GM21381 (cell line): ENCODE measurements around the gene CMKLR1.

Source experiments
- ATAC-seq: cut with Tn5 transposase; IDR thresholded peaks from one replicate; pipeline ENCODE4 v1.9.1; 2021; ENCODE audit warnings: mild to moderate bottlenecking, moderate library complexity; ENCODE audit not compliant: unreplicated experiment

The CMKLR1 gene

GRCh38 chr12:108269224-108269623 lies 69.9 kb downstream of the CMKLR1 start:
- ATAC-seq, result no peak

- ATAC-seq, result no peak
Measured at GRCh38 chr12:108268397-108268796, 70.7 kb downstream of the CMKLR1 start.

DNA sequence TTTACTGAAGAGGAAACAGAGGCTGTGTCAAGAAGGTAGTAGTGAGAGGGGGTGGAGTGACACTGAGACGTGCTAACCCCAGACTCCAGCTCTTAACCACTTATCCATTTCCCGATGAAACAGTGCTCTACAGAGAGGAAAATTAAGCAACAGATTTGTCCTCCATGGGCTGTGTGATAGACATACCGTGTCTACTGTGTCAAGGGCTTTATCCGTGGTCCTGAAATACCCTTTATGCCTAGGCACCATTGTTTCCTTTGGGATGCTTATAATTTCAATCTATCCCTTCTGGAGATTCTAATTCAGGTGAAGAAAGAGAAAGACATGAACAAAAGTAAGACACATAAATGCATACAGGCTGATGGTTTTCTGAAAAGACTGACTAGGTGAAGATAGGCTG lies 71.7 kb downstream of the CMKLR1 start:
- no peak for ATAC-seq

DNA sequence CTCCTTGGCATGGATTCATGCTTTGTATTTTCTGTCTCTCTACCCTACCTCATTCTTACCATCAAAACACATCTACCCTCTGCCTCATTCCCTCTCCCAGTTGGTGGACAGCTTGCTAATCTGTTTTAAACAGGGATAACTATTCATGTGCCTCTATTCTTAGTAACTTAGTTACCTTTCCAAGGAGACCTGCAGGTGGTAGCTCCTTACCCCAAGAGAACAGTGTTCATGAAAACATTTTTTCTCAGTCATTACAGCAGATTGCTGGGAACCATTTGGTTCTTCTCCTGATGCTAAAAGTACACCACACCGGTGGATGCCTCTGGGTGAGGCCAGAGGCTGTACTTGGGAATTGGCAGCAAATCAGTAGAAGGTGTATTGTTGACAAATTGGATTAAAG lies 73.0 kb downstream of the CMKLR1 start:
- no peak for ATAC-seq

DNA sequence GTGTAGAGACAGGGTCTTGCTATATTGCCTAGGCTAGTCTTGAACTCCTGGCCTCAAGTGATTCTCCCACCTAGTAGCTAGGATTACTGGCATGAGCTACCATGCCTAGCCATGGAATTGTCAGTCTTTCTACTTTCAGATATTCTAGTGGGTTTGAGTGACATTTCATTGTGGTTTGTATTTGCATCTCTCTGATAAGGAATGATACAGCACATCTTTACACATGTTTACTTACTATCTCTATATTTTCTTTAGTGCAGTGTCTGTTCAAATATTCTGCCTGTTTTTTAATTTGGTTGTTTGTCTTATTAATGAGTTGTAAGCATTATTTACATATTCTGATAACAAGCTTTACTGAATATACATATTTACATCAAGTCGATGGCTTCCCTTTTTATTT lies 73.6 kb downstream of the CMKLR1 start:
- ATAC-seq, result no peak

DNA sequence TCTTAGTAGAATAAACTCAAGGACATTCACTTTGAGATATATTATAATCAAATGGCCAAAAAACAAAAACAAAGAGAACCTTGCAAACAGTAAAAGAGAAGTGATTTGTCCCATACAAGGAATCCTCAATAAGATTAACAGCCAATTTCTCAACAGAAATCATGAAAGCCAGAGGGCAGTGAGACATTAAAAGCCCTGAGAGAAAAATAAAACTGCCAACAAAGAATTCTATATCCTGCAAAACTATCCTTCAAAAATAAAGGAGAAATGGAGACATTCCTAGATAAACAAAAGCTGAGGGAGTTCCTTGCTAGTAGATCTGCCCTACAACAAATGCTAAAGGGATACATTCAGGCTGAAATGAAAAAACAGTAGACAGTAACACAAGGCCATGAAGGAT lies 78.1 kb downstream of the CMKLR1 start:
- ATAC-seq, result no peak

DNA sequence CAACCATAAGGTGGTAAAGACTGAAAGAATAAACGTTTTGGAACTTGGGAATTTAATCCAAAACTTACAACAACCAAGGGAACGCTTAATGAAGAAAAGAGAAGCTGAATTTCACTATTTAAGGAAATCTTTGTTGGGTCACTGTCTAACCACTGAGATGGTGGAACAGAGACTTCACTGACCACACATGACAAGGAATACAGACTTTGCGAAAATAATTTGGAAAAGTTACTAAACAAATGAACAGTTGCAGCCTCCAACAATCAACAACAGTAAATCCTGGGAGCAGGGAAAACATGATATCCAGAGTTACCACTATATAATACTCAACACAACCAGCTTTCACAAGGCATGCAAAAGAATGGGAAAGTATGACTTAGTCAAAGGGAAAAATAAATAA lies 79.1 kb downstream of the CMKLR1 start:
- ATAC-seq, result no peak

- ATAC-seq, result no peak
Measured at GRCh38 chr12:108257610-108258106, 81.5 kb downstream of the CMKLR1 start.

GRCh38 chr12:108257004-108257403 lies 82.1 kb downstream of the CMKLR1 start:
- ATAC-seq, result no peak

DNA sequence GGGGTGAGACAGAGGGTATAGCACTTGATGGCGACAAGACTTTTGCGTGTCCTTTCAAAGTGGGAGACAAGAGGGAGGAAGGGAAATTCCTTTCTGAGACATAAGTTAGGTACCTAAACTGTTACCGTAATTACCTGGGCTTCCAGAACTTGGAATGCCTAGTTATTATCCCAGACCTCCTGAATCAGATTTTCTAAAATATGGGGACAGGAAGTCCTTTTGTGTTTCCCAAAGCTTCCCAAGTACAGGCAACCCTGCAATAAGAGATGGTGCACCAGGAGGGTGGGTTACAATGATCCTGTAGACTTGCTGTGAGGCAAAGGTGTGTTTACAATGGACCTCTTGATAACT lies 83.9 kb downstream of the CMKLR1 start:
- ATAC-seq, result no peak

DNA sequence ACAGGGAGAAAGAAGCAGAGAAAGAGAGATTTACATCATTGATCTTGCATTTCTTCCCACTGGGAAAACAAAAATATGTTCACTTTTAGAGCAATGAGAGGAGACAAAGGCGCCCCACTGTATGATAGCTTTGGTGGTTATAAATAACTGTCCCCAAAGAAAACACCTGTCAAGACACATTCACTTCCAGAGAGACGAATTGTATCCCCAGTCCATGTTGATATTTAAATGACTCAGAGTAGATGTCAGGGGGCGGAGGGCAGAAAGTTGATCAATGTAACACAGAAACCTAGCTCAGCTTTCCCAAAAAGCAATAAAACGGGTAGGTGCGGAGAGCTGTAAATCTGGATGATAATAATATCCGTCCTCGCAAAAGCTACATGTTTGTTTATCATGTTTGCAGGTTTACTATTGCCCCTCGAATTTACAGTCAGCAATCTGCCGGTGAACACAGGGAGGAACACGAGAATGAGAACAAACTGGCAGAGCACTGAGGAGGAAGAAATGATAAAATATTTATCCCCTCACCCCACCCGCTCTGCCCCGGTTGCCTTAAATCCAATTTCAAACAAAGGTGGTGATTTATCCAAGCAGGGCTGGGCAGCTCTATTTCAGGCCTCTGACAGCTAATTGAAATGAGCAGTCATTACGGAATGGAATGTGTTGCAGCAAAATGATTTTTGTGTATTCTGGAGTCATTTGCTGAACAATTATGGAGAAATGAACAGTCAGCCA lies 84.4 kb downstream of the CMKLR1 start:
- ATAC-seq, result no peak

DNA sequence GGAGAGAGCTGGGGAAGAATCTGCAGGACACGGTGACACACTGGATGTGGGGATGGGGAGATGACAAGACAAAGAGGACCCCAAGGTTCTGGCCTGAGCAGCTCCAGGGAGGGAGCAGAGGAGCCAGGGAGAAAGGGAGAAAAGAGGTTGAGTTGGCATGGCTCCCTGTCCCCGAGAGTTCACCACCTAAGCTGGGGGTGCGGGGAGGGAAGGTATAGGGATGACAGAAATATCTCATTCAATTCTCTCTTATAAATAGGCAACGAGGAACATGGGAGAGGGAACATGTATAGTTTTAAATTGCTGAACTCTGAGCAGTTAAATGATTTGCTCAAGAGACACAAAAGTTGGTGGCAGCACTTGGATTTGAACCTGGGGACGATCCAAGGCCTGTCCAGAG lies 85.1 kb downstream of the CMKLR1 start:
- ATAC-seq, result no peak

GRCh38 chr12:108253540-108253939 lies 85.6 kb downstream of the CMKLR1 start:
- no peak for ATAC-seq

DNA sequence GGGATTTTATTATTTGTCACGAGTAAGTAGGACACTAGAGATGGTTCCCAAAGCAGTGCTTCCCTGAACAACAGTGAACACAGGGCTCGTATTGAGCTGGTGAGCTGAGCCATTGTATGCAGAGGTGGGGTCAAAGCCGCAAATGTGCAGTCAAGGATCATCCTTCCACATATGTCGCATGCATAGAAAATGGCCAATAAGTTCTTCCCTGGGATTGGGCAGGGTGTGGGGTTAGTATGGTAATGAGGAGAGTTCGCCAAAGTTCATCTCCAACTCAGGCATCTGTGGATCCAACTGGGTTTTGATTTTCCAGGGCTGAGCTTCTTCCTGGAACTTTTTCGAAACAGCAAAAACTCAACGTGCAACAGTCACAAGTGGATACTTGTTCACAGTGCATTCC lies 86.6 kb downstream of the CMKLR1 start:
- no peak for ATAC-seq

DNA sequence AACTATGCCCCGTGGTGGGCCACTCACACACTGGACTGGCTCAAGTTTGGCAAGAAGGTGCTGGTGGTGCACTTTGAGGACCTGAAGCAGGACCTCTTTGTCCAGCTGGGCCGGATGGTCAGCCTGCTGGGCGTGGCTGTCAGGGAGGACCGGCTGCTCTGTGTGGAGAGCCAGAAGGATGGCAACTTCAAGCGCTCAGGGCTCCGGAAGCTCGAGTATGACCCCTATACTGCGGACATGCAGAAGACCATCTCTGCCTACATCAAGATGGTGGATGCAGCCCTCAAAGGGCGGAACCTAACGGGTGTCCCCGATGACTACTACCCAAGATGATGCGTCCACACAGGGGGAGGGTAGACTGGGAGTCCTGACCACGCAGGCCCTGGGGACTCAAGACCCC lies 91.1 kb downstream of the CMKLR1 start:
- ATAC-seq, result no peak

- no peak for ATAC-seq
Measured at GRCh38 chr12:108247130-108247529, 92.0 kb downstream of the CMKLR1 start.

DNA sequence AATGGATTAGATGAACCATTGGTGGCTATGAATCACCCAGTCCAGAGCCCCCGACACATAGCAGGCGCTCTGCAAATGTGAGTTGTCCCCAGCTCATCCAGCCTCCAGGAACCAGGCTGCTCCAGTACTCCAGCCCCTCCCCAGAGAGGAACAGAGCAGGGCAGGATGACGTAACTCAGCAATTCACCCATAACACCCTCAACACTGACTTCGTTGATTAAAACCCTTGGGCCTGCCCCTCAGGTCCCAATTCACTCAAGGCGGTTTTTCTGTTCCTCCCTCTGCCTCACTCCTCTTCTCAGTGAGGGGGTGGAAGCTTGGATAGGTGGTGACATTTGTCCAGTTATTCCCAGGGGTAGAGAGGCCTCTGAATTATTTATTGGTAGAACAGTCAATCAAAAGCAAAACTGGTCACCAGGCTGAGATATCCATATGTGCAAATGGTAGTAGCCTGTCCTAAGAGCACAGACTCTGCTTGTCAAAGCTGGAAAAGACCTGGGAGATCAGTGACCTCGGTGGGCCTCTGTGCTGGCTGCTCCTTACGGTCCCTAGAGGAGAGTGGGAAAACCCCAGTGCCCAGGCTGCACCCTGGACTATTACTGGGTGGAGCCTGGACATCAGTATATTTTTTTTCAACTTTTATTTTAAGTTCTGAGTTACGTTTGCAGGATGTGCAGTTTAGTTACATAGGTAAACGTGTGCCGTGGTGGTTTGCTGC lies 97.0 kb downstream of the CMKLR1 start:
- no peak for ATAC-seq

DNA sequence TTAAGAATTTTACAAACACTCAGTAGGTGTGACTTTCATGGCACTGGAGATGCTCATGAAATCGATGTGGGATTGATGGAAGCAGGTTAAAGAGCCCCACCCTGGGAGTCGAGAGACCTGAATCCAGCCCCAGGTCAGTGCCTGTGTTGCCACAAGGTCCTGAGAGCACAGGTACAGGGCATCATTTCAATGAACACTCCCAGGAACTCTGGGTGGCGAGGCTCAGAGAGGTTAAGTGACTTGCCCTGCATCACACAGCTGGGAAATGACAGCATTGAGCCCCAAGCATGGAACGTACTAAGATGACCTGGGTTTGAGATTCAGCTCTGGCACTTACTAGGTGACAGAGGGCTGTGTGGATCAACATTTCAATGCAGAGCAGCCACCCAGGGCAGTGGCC lies 98.2 kb downstream of the CMKLR1 start:
- ATAC-seq, result no peak

DNA sequence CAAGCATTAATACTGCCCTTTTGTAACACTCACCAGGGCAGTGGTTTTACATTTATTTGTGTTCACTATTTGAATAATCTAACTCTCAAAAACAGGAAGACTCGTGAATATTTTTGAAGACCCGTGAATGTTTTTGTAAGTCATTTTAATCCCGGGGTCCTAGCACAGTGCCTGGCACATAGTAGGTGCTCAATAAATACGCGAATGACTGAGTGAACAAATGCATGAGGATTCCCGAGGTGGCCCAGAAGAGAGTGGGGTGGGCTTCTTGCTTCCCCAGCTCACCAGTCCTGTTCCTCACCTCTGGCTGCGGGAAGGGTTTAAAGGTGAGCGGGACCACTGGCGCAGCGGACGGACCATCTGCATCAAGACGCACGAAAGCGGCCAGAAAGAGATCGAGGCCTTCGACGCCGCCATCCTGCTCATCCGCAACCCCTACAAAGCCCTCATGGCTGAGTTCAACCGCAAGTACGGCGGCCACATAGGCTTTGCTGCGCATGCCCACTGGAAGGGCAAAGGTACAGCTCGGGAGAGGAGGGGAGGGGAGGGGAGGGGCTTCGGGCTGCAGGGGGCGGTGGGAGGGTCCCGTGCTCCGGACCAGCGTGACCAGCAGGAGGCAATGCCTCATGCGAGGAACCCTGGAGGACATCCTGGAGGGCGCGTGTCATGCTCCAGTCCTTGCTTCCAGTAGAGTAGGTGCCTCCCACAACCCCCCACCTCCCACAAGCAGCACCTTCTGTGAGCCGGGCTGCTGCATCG lies 98.9 kb downstream of the CMKLR1 start:
- no peak for ATAC-seq

DNA sequence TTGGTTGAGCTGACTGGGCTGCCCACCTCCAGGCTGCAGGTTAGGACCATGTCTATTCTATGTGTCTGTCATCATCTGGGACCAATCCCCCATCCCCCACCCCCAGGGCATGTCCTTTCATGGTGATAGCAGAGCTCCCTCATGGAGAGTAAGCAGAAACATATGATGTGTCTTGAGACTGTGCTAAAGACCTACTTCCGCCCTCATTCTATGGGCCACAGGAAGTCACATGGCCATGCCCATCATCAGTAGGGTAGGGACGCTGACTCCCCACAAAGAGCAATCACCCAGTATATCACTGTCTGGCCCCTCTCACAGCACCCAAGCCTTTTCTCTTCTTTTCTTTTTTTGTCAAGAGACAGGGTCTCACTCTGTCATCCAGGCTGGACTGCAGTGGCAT lies 99.7 kb downstream of the CMKLR1 start:
- no peak for ATAC-seq

GRCh38 chr12:108238474-108238873 lies 100.6 kb downstream of the CMKLR1 start:
- no peak for ATAC-seq
